Femur (tissue), 1 donor: ENCODE results near the gene SLC49A3.

Experiments
- DNase-seq: peaks from one replicate; pipeline ENCODE4 v3.0.0-alpha.2; 2017

SLC49A3 gene

GRCh38 chr4:664713-665231, 24.2 kb downstream of the SLC49A3 start:
- peak; percentile 20 for DNase-seq

GRCh38 chr4:663438-664428, 25.2 kb downstream of the SLC49A3 start:
- peak; percentile 77 for DNase-seq

DNA sequence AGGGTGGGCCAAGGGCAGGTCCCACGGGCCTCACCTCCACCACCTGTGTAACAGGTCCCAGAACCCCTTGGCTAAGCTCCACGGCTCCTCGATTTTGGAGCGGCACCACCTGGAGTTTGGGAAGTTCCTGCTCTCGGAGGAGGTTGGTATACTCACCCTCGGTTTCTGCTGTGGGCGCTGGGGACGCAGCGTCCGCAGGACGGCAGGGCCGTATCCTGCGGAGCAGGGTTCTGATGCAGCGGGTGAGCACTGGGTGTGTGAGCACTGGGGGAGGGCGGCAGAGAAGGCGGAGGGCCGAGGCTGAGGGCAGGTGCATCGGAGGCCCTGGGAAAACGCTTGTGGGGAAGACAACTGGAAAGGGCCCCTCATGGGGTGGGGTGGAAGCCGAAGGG, 25.9 kb downstream of the SLC49A3 start:
- peak; percentile 23 for DNase-seq

GRCh38 chr4:661881-662761, 26.8 kb downstream of the SLC49A3 start:
- DNase-seq: peak; percentile 17

DNA sequence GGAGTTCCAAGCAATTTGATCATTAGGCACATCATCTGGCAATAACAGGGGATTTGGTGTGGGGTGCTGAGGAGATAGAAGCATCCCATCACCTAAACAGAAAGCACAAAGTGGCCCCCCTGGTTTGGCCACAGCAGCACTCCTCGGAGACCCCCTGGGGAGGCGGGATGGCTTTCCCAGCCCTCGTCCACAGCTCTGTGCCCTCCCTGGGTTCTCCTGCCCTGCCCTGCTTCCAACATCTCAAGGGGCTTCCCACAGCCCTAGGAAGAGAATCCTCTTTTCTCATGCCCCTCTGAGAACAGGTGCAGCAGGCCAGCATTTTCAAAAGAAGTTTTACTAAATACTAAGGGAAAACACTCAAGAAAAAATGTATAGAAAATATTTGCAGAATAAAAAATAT, 27.7 kb downstream of the SLC49A3 start:
- no peak for DNase-seq

DNA sequence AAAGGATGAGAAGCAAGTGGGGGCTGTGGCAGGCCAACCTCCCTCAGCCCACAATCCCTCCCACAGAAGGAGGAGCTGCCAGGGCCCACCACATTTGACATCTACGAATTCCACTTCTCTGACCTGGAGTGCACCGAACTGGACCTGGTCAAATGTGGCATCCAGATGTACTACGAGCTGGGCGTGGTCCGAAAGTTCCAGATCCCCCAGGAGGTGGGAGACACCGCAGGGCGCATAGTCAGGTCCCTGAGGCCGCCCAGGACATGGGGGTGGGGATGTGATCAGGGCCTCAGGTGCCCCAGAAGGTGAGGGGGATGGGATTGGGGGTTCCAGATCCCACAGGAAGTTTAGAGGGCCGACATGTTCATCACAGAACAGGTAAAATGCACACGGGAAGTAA, 28.6 kb downstream of the SLC49A3 start:
- peak; percentile 12 for DNase-seq

- DNase-seq: peak; percentile 12
Observed at GRCh38 chr4:659851-660250, 29.1 kb downstream of the SLC49A3 start.

DNA sequence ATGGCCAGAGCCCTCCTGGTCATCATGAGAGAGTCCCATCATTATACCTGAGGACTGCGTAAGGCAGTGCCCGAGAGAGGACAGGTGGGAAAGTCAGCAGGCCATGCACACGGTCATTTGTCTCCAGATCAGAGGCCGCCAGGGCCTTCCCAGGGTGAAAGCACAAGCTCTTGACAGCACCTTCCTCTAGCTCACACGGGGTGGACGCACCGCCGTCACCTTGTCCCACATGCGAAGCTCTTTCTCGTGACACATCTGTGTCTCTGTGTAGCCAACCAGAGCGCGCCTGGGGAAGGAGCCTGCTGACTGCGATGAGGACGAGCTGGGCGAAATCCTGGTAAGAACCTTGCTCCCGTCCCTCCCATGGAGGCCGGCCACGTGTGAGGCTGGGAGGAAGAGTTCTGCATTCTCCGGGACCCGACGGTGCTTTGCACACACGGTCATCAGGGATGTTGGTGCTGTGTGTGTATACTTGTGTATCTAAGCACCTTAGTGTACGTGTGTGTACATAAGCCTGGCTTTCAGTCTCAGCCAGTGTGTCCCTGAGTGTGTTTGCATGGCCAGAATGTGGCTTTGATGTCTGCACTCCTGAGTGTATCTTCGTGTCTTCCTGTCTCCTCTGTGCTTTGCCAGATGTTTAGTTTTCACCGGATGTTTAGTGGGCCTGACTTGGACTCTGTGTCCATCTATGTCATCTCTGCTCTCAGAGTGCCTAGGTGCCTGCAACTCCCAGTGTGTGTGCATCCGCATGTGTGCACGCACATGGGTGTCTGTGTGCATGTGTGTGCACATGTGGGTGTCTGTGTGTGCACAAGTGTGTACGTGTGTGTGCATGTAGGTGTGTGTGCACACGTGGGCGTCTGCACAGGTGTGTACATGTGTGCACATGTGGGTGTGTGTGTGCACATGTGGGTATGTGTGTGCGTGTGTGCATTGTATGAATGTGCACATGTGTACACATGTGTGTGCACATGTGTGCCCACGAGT, 30.0 kb downstream of the SLC49A3 start:
- DNase-seq: peak; percentile 22

DNA sequence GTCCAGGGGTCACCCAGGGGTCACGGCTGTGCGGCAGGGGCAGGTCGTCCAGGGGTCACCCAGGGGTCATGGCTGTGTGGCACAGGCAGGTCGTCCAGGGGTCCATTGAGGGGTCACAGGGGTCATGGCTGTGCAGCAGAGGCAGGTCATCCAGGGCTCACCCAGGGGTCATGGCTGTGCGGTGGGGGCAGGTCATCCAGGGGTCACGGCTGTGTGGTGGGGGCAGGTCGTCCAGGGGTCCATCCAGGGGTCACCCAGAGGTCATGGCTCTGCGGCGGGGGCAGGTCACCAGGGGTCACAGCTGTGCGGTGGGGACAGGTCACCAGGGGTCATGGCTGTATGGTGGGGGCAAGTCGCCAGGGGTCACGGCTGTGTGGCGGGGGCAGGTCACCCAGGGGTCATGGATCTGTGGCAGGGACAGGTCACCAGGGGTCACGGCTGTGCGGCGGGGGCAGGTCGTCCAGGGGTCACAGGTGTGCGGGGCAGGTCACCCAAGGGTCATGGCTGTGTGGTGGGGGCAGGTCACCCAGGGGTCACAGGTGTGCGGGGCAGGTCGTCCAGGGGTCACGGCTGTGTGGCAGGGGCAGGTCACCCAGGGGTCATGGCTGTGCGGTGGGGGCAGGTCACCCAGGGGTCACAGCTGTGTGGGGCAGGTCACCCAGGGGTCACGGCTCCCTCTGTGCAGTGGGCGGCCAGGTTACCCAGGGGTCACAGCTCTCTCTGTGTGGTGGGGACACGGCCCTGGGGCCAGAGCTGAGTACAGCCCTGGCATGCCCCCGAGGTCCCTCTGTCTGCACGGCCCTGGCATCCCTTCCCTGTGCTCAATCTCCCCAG, 30.9 kb downstream of the SLC49A3 start:
- peak; percentile 31 for DNase-seq

GRCh38 chr4:657338-657833, 31.6 kb downstream of the SLC49A3 start:
- DNase-seq: peak; percentile 26

DNA sequence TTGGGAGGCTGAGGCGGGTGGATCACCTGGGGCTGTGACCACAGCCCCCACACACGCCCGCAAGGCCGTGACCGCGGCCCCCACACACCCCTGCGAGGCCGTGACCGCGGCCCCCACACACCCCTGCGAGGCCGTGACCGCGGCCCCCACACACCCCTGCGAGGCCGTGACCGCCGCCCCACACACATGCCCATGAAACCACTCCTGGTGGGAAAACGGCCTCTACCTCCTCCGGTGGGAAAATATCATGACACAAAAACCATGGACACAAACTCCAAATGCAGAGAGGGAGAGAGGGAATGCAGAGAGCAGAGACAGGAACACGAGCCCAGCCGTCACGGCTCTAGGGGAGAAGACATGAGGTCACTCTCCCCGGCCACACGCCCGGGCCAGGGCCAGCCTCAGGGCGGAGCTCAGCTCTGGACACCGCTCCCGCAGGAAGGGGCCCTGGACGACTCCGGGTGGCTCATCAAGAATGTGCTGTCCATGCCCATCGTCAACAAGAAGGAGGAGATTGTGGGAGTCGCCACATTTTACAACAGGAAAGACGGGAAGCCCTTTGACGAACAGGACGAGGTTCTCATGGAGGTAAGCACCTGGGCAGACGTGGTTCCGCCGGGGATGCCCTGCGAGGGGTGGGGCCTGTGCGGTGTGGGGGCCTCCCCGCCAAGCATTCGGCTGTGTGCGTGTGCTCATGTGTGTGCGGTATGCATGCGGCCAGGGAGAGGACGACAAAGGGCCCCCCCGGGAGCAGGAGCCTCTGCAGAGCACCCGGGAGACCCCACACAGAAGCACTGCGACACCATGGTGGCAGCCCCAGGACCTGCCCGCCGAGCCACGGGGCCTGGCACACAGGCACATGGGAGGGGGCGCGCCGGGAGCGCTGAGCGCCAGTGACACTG, 32.3 kb downstream of the SLC49A3 start:
- DNase-seq: peak; percentile 33

DNA sequence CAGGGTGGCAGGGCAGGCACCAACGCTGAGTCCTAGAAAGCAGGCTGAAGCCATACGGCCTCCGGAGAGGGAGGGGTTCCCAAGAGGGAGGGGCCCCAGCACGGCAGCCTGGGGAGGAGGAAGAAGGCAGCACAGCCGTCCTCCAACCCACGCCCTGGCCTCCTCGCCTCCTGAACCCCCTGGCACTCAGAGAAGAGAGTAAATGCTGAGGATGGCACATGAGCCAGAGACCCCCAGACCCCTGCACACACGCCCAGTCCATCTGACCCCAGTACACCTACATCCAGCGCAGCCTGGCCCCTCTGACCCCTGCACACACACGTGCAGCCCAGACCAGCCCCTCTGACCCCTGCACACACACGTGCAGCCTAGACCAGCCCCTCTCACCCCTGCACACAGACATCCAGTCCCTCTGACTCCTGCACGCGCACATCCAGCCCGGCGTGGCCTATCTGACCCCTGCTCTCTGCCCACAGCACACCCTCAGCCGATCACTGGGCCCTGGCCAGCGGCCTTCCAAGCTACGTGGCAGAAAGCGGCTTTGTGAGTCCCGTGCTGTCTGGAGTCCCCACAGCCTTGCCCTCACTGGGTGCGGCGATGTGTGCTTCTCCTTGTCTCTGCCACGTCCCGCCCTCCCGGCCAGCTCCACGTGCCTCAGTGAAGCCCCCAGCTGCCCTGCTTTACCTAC, 33.3 kb downstream of the SLC49A3 start:
- peak; percentile 11 for DNase-seq

- DNase-seq: peak; percentile 15
Observed at GRCh38 chr4:654871-655463, 34.0 kb downstream of the SLC49A3 start.

GRCh38 chr4:654503-654845, 34.5 kb downstream of the SLC49A3 start:
- peak; percentile 7 for DNase-seq

- peak; percentile 12 for DNase-seq
Observed at GRCh38 chr4:653831-654502, 35.0 kb downstream of the SLC49A3 start.

GRCh38 chr4:653080-653821, 35.7 kb downstream of the SLC49A3 start:
- peak; percentile 9 for DNase-seq

DNA sequence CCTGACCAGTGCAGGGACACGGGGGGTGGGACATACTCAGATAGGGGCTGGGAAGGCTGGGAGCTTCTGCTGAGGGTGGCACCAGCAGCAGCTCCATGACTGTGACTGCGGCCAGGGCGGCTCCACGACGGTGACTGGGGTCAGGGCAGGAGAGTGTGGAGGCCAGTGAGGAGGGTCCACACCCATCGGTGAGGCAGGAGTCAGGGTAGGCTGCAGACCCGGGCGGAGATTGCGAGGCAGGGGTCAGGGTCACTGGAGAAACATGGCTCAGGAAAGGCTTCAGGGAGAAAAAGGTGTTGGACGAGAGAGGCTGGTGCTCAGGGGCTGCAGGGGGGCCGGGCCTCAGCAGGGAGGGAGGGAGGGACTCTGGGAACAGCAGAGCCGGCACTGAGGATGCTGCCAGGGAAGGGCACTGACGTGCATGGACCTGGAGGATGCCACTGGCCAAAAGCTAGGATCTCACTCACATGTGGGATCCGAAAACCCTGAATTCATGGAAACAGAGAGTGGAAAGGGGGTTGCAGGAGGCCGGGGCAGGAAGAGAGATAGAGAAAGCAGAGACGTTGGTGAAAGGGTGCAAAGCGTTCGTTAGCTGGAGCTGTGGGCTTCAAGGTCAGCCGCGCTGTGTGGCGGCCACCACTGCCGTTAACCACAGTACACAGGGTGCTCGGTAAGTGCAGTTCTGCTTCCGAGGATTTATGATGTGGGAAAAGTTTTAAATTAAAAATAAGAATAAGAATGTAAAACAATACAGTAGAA, 36.9 kb downstream of the SLC49A3 start:
- DNase-seq: no peak
